Medulla oblongata (tissue), 1 donor: Measurements from ENCODE around the gene COX14.
"Not testable (repeated sequence)": the region's sequence is repeated elsewhere in the genome, so short reads cannot be mapped to it uniquely, and the experiment has no call there.

Experiments used
- DNase-seq: peaks from one replicate; pipeline ENCODE4 v3.0.0-alpha.2; 2015; ENCODE audit errors: extremely low spot score

COX14 gene

GRCh38 chr12:50111693-50112455 lies at the start of gene COX14:
COX14 (plus strand) TSS chr12:50112236; CDS start chr12:50120044, 7,808 bp downstream.
- peak; percentile 100 for DNase-seq

GRCh38 chr12:50062728-50063460 lies 49.1 kb upstream of the COX14 start:
- no peak for DNase-seq

- DNase-seq, result no peak
Measured at GRCh38 chr12:50065726-50066310, 46.2 kb upstream of the COX14 start.

- DNase-seq, result no peak
Measured at GRCh38 chr12:50066402-50066801, 45.6 kb upstream of the COX14 start.

- no peak for DNase-seq
Measured at GRCh38 chr12:50069069-50069468, 43.0 kb upstream of the COX14 start.

GRCh38 chr12:50069539-50069938 lies 42.5 kb upstream of the COX14 start:
- DNase-seq, result no peak

- peak; percentile 91 for DNase-seq
Measured at GRCh38 chr12:50070314-50071060, 41.5 kb upstream of the COX14 start.

- no peak for DNase-seq
Measured at GRCh38 chr12:50072198-50072907, 39.7 kb upstream of the COX14 start.

- no peak for DNase-seq
Measured at GRCh38 chr12:50073206-50073605, 38.8 kb upstream of the COX14 start.

- DNase-seq, result no peak
Measured at GRCh38 chr12:50073712-50074111, 38.3 kb upstream of the COX14 start.

- peak; percentile 90 for DNase-seq
Measured at GRCh38 chr12:50074936-50075807, 36.9 kb upstream of the COX14 start.

- no peak for DNase-seq
Measured at GRCh38 chr12:50075808-50076170, 36.2 kb upstream of the COX14 start.

- no peak for DNase-seq
Measured at GRCh38 chr12:50077099-50077498, 34.9 kb upstream of the COX14 start.

GRCh38 chr12:50078281-50078680 lies 33.8 kb upstream of the COX14 start:
- no peak for DNase-seq

GRCh38 chr12:50079771-50080170 lies 32.3 kb upstream of the COX14 start:
- no peak for DNase-seq

- DNase-seq, result no peak
Measured at GRCh38 chr12:50081096-50081808, 30.8 kb upstream of the COX14 start.

GRCh38 chr12:50082644-50083043 lies 29.4 kb upstream of the COX14 start:
- no peak for DNase-seq

GRCh38 chr12:50083301-50083700 lies 28.7 kb upstream of the COX14 start:
- DNase-seq, result no peak

- not testable (repeated sequence) for DNase-seq
Measured at GRCh38 chr12:50084409-50084774, 27.6 kb upstream of the COX14 start.
